LNCAP (cell line): Measurements from ENCODE around the gene PABPN1L.

Experiments used
- TF ChIP-seq, protein P1 (sequence below): fragments of 450-650 bp; IDR thresholded peaks from 2 replicates; pipeline ENCODE4 v1.5.1; 2017; ENCODE audit warnings: mild to moderate bottlenecking

Gene PABPN1L

DNA sequence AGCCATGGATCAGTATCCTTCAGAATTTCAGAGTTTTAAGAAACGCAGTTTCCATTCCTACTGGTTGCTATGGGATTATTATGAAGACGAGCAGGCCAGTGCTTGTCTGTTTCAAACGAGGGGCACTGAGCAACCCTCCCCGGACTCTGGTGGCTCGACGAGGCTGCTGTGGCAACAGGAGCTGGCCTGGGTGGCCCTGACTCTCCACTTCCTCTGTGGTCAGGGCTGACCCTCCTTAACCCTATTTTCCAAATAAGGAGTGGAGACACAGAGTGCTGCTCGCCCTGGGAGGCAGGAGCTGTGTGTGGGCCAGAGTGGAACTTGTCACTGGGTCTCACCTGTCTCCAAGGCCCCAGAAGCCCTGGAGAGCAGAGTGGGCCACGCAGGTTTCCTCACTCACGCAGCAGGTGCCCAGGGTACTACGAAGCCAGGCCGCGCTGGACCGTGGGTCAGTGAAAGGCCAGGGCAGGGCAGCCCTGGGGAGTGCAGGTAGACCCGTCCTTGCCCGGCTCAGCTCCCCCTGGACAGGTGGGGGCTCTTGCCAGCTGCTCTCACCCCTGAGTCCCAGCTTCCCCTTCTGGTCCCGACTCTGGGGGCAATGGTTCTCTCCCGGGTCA is 13.0 kb downstream of the PABPN1L start:
- TF ChIP-seq, protein P1, sequence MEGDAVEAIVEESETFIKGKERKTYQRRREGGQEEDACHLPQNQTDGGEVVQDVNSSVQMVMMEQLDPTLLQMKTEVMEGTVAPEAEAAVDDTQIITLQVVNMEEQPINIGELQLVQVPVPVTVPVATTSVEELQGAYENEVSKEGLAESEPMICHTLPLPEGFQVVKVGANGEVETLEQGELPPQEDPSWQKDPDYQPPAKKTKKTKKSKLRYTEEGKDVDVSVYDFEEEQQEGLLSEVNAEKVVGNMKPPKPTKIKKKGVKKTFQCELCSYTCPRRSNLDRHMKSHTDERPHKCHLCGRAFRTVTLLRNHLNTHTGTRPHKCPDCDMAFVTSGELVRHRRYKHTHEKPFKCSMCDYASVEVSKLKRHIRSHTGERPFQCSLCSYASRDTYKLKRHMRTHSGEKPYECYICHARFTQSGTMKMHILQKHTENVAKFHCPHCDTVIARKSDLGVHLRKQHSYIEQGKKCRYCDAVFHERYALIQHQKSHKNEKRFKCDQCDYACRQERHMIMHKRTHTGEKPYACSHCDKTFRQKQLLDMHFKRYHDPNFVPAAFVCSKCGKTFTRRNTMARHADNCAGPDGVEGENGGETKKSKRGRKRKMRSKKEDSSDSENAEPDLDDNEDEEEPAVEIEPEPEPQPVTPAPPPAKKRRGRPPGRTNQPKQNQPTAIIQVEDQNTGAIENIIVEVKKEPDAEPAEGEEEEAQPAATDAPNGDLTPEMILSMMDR = no peak

DNA sequence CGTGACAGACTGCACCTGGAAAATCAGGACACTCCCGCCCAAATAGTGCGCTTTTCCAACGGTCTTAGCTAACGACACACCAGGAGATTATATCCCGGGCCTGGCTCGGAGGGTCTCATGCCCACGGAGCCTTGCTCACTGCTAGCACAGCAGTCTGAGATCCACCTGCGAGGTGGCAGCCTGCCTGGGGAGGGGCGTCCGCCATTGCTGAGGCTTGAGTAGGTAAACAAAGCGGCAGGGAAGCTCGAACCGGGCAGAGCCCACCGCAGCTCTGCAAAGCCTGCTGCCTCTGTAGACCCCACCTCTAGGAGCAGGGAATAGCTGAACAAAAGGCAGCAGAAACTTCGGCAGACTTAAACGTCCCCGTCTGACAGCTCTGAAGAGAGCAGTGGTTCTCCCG is 14.8 kb downstream of the PABPN1L start:
- TF ChIP-seq, protein P1 = no peak

DNA sequence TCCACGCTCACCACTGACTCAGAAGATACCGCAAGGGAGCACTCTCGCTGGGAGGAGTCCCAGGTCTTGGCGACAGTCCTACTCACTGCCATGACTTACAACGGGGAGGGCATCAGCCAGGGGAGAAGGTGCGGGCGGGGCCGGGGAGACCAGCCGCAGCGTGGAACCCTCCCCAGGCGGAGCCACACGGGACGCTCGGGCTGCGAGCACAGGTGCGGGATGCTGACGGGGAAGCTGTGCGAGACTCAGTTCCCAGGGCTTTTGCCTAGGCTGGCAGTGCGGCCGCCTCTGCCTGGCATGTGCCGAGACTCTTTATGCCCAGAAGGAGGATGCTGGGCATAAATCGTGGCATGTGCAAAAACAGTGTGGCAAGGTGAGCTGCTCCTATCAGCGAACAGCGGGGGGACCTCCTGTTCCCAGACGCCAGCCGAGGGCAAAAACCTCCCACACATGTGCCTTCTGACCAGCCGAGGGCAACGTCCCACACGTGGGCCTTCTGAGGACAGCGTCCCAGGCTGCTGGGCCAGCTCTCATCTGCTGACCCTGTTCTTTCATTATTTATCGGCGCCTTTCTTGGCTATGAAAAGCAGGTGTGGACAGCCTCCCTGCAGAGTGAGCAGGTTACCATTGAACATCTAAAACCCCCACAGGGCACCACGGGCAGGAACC is 15.8 kb downstream of the PABPN1L start:
- TF ChIP-seq, protein P1 = no peak

DNA sequence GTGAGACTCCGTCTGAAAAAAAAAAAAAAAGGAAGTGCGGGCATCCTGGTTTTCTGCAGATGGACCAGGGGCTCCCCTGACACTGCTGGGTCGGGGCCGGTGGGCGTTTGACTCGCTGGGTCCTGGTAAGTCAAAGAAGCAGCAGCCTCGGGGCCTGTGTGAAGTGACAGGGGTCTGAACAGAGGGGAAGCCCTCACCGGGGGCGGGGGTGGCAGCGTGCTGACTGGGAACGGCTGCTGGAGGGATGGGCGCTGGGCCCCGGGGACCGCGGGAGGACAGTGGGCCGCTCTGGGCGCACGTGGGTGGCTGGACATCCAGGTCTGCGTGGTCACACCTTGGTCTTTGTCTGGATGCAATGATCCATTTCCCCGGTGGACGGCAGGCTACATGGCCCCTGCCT is 17.9 kb downstream of the PABPN1L start:
- TF ChIP-seq, protein P1 = no peak

DNA sequence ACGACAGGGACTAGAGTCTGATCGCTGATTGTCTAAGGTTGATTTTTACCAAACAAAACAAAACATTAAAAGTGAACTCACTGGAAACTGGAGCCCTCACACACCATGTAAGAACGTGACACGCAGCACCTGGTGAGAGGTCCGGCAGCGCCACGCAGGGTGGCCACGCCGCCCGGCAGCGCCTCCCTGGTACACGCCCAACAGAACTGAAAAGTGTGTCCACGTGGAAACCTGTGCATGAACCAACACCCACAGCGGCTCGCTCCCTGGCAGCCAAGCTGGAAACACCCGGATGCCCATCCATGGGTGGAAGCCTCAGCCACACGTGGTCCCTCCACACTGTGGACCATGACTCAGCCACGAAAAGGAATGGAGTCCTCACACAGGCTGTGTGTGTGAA is 18.8 kb downstream of the PABPN1L start:
- TF ChIP-seq, protein P1 = no peak

DNA sequence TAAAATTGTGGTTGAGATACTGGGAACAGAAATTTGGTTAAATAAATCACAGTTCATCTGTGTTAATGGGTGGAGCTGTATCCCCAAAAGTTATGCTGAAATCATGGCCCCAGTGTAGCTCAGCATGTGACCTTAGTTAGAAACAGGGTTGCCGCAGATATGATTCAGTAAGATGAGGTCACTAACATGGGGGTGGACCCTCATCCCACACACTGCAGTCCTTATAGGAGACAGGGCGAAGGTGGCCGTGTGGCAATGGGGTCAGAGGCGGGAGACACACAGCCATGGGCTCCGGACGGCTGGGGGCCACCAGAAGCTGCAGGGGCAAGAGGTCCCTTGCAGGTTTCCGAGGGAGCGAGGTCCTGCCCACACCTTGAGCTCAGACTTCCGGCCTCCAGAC is 20.4 kb downstream of the PABPN1L start:
- TF ChIP-seq, protein P1 = no peak

DNA sequence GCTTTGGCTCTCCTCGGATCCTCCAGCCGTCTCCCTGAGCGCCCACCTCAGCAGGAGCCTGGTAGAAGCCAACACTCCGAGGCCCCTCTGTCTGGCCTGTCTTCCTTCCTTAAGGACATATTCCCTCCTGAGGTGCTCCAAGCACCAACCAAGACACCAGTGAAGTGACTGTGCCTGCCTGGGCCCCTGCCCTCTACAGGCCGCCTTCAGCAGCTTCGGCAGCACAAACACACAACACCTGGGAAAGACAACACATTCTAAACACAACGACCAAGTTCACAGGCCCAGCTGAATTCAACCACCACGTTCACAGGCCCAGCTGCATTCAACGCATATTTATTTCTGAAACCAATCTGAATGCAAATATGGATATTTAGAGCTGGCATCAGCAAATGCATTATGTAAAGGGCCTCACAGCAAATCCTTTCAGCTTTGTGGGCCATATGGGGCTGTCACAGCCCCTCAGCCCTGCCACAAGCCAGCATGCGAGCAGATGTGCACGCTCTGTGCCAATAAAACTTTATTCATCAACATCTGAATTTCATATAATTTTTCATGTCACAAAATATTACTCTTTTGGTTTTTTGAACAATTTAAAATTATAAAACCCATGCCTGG is 21.9 kb downstream of the PABPN1L start:
- TF ChIP-seq, protein P1 = peak; percentile 50
